Measurements from ENCODE around the gene APOBEC3F. TPM values are rescaled to one million over a fixed set of nuclear protein-coding genes. Genes with fewer than 3 reads are reported as not detected.

APOBEC3F gene
- total RNA-seq, 6 experiments from 2014 or later: 2.0 to 6.6 (median 4.5) TPM

- H3K27ac ChIP-seq: no peak overlapping the region
- intact Hi-C loops (cut with DNase I): no loop called here
- DNase-seq (no peak), ATAC-seq (no peak)
- TF ChIP-seq, protein P1, sequence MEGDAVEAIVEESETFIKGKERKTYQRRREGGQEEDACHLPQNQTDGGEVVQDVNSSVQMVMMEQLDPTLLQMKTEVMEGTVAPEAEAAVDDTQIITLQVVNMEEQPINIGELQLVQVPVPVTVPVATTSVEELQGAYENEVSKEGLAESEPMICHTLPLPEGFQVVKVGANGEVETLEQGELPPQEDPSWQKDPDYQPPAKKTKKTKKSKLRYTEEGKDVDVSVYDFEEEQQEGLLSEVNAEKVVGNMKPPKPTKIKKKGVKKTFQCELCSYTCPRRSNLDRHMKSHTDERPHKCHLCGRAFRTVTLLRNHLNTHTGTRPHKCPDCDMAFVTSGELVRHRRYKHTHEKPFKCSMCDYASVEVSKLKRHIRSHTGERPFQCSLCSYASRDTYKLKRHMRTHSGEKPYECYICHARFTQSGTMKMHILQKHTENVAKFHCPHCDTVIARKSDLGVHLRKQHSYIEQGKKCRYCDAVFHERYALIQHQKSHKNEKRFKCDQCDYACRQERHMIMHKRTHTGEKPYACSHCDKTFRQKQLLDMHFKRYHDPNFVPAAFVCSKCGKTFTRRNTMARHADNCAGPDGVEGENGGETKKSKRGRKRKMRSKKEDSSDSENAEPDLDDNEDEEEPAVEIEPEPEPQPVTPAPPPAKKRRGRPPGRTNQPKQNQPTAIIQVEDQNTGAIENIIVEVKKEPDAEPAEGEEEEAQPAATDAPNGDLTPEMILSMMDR (IDR thresholded peaks at IDR 0.05): no peak
- no peak for TF ChIP-seq POLR2A (IDR thresholded peaks at IDR 0.05)
- H3K36me3 ChIP-seq: no peaks in the 10 kb centered on the region
- no peaks in the 10 kb centered on the region for H3K9me3 ChIP-seq
- no peaks in the 10 kb centered on the region for H3K27me3 ChIP-seq
- 66% methylated on average over 2 of the region's 14 CpGs for WGBS (ENCODE audit: insufficient coverage, low coverage, low lambda C conversion rate, missing lambda C conversion rate)
- no peaks in the 10 kb centered on the region for H3K4me1 ChIP-seq
- no peak overlapping the region for H3K4me3 ChIP-seq
Observed at GRCh38 chr22:39083212-39084165, 42.8 kb downstream of the APOBEC3F start.

GRCh38 chr22:39084666-39085065 lies 44.0 kb downstream of the APOBEC3F start:
- TF ChIP-seq, protein P1 (IDR thresholded peaks at IDR 0.05): no peak
- TF ChIP-seq POLR2A (IDR thresholded peaks at IDR 0.05): no peak

DNA sequence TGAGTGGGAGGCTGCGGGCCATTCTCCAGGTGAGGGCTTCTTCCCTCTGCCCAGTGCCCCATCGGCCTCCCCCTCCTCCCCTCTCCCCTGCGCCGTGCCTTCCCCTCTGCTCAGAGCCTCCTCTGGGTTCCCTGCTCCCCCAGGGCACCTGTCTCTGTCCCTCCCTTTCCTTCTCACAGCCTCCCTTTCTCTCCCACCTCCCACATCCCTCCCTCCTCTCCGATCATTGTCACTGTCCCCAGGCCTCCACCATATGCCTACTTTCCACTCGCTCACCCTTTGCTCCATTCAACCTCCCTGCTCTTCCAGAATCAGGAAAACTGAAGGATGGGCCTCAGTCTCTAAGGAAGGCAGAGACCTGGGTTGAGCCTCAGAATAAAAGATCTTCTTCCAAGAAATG lies 46.4 kb downstream of the APOBEC3F start:
- no peak for ATAC-seq
- WGBS (ENCODE audit: insufficient coverage, low coverage, low lambda C conversion rate, missing lambda C conversion rate): 93% methylated on average over 3 of the region's 6 CpGs
- Histone ChIP-seq H3K36me3 (no peaks in the 10 kb centered on the region), H3K4me3 (no peak overlapping the region), H3K27ac (no peak overlapping the region), H3K4me1 (no peaks in the 10 kb centered on the region), H3K9me3 (no peaks in the 10 kb centered on the region), H3K27me3 (no peaks in the 10 kb centered on the region)
- DNase-seq: no peak
- intact Hi-C loops (cut with DNase I): no loop called here
- TF ChIP-seq, protein P1 (IDR thresholded peaks at IDR 0.05): no peak
- TF ChIP-seq POLR2A (IDR thresholded peaks at IDR 0.05): no peak

More at GRCh38 chr22:39084666-39085065, 44.0 kb downstream of the APOBEC3F start:
- WGBS (ENCODE audit: insufficient coverage, low coverage, low lambda C conversion rate, missing lambda C conversion rate): 100% methylated on average over 1 of the region's 8 CpGs
- H3K27ac ChIP-seq: no peak overlapping the region
- H3K36me3 ChIP-seq: no peaks in the 10 kb centered on the region
- H3K4me3 ChIP-seq: no peak overlapping the region
- intact Hi-C loops (cut with DNase I): no loop called here
- no peaks in the 10 kb centered on the region for H3K27me3 ChIP-seq
- H3K9me3 ChIP-seq: no peaks in the 10 kb centered on the region
- H3K4me1 ChIP-seq: no peaks in the 10 kb centered on the region
- DNase-seq (no peak), ATAC-seq (no peak)

- Histone ChIP-seq H3K27ac (no peak overlapping the region), H3K36me3 (no peaks in the 10 kb centered on the region), H3K4me1 (no peaks in the 10 kb centered on the region), H3K4me3 (no peak overlapping the region), H3K9me3 (no peaks in the 10 kb centered on the region), H3K27me3 (no peaks in the 10 kb centered on the region)
- DNase-seq (no peak), ATAC-seq (peak in 2 of 4 donors; percentile 11 to 13)
- TF ChIP-seq, protein P1 (IDR thresholded peaks at IDR 0.05): no peak
- no peak for TF ChIP-seq POLR2A (IDR thresholded peaks at IDR 0.05)
- intact Hi-C loops (cut with DNase I): no loop called here
- WGBS (ENCODE audit: insufficient coverage, low coverage, low lambda C conversion rate, missing lambda C conversion rate): 74% methylated on average over 4 of the region's 18 CpGs
Observed at GRCh38 chr22:39087881-39088684, 47.4 kb downstream of the APOBEC3F start.

Measured in right lobe of liver (tissue), 6 donors.